NT2/D1 (cell line): ENCODE results near the gene CD53.

Experiments used
- SUZ12 ChIP-seq: IDR thresholded peaks from 2 replicates; pipeline ENCODE4 v1.6.1; 2011; ENCODE audit not compliant: insufficient read length, insufficient read depth; ENCODE audit errors: extremely low read depth
- ZNF274 ChIP-seq: IDR thresholded peaks from 2 replicates; pipeline ENCODE4 v1.6.1; 2011; ENCODE audit warnings: mild to moderate bottlenecking, low read depth, low read length

DNA sequence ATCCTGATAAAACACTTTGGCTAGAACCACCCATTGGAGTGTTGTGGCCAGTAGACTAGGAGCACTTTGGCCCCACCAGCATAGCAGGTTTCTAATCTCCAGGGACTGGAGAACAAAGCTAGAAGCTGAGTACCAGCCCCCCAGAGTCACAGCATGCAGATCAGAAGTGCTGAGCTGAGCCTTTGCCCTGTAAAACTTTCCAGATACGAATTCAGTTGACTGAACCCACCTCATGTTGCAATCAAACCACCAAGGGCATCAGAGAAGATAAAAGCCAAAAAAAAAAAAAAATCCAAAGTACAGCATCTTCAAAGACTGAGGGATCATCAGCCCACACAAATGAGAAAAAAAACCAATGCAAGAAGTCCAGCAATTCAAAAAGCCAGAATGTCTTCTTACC, 8.7 kb upstream of the CD53 start:
- no peak for TF ChIP-seq SUZ12
- TF ChIP-seq ZNF274: no peak
